Gastrocnemius medialis (tissue), 4 donors: ENCODE results near the gene CLK2. TPM values are rescaled to one million over a fixed set of nuclear protein-coding genes. Genes with fewer than 3 reads are reported as not detected.
A peak's percentile ranks its signal among the peaks of the same experiment; 100 is the strongest.
"Not testable (repeated sequence)": the region's sequence is repeated elsewhere in the genome, so short reads cannot be mapped to it uniquely, and the experiment has no call there.

Source experiments
- ATAC-seq, 2 donors: fragments of 150-250 bp; one replicate each; pipeline ENCODE4 v1.9.1; 2016
- DNase-seq, 2 donors: peaks; one replicate each; pipeline ENCODE4 v3.0.0-alpha.2; 2019
- H3K27ac ChIP-seq, 4 donors: fragments of 200-600 bp; sonication (generic); 1 replicate in 1 of 4; 2 replicates in 3 of 4; pipeline ENCODE4 v1.5.1; 2016 to 2018; ENCODE audit warnings: mild to moderate bottlenecking in 2 of 4, moderate library complexity in 1 of 4
- H3K27me3 ChIP-seq, 3 donors: fragments of 200-600 bp; sonication (generic) in 2 of 3; 1 replicate in 1 of 3; 2 replicates in 2 of 3; pipeline versions ENCODE4 v1.5.1 to v1.6.0; 2016 to 2019; ENCODE audit warnings: mild to moderate bottlenecking in 1 of 3, moderate library complexity in 1 of 3
- H3K36me3 ChIP-seq, 2 donors: fragments of 200-600 bp; sonication (generic) in 1 of 2; one replicate each; pipeline ENCODE4 v1.5.1; 2017 to 2018
- H3K4me1 ChIP-seq, 2 donors: fragments of 200-600 bp; sonication (generic) in 1 of 2; one replicate each; pipeline ENCODE4 v1.5.1; 2016 to 2017; ENCODE audit warnings: mild to moderate bottlenecking in 2 of 2
- H3K4me3 ChIP-seq, 4 donors: fragments of 200-600 bp; sonication (generic) in 3 of 4; 1 replicate in 1 of 4; 2 replicates in 3 of 4; pipeline ENCODE4 v1.5.1; 2016 to 2019; ENCODE audit warnings: mild to moderate bottlenecking in 2 of 4
- H3K9me3 ChIP-seq, 3 donors: fragments of 200-600 bp; sonication (generic) in 2 of 3; 1 replicate in 1 of 3; 2 replicates in 2 of 3; pipeline ENCODE4 v1.5.1; 2016 to 2019
- POLR2A ChIP-seq, 2 donors: fragments of 450-650 bp; IDR thresholded peaks; one replicate each; pipeline ENCODE4 v1.6.1; 2017; ENCODE audit warnings: antibody characterized with exemption in 2 of 2, mild to moderate bottlenecking in 2 of 2, moderate library complexity in 2 of 2
- in situ Hi-C, 4 donors: fragments of 200-750 bp; cut with MboI; loops; one replicate each; pipeline versions ENCODE4 v1.15.0 to v1.8.0; 2017; ENCODE audit warnings: low sequenced_read_pairs in 4 of 4
- intact Hi-C: fragments of 100-400 bp; cut with DNase I; formaldehyde crosslinking; loops from one replicate; pipeline ENCODE4 v1.15.1; 2023; ENCODE audit warnings: low total_unique reads
- total RNA-seq, 4 donors: library from RNA; depleted of rRNA; stranded (reverse); fragments of >200 nt; gene quantifications; one replicate each; pipeline versions ENCODE4 v1.1.0 to v1.2.3, GENCODE V29; 2016
- TF ChIP-seq, protein P1 (sequence below), 5 experiments: fragments of 450-650 bp in 3 of 5; fragments of 200-600 bp in 2 of 5; sonication (generic) in 2 of 5; IDR thresholded peaks in 4 of 5; conservative IDR thresholded peaks in 1 of 5; 1 replicate in 4 of 5; 2 replicates in 1 of 5; pipeline ENCODE4 v1.5.1; 2016 to 2019; ENCODE audit warnings: antibody characterized with exemption in 5 of 5, mild to moderate bottlenecking in 3 of 5, moderate library complexity in 3 of 5

The CLK2 gene
- total RNA-seq, 4 donors from 2014 or later = 7.1 to 13.1 (median 9.8) TPM

DNA sequence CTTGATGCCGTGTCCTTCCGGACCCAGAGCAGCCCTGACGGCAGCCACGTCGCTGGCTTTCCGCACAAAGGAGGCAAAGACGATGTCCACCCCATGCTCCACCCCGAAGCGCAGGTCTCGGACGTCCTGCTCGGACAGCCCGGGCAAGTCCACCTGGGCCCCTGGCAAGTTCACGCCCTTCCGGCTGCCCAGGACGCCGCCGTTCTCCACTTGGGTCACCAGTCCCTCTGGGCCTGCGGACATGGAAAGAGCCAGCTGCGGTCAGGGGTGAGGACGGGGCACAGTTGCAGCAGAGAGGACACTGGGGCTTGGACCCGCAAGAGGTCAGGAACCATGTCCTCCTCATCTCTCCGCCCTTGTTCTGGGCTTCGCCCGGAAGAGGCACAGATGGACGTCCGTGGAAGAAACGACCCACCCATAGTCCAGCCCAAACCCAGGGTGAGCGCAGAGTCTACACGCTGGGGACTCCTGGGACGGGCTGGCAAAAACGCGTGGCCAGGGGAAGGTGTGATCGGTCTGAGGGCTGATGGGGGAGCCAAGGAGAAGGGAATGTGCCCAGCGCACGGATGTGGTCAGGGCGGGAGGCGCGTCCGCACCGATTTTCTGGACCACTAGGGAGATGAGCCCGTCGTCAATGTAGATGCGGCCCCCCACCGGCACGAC lies 21.3 kb upstream of the CLK2 start:
- in situ Hi-C loops (no loop called here), intact Hi-C loops (no loop called here)
- DNase-seq (no peak), ATAC-seq (no peak)
- no peaks in the 10 kb centered on the region for H3K4me1 ChIP-seq
- H3K27ac ChIP-seq = no peak overlapping the region
- H3K36me3 ChIP-seq = no peaks in the 10 kb centered on the region
- no peak for TF ChIP-seq POLR2A (IDR thresholded peaks at IDR 0.05)
- TF ChIP-seq, protein P1, sequence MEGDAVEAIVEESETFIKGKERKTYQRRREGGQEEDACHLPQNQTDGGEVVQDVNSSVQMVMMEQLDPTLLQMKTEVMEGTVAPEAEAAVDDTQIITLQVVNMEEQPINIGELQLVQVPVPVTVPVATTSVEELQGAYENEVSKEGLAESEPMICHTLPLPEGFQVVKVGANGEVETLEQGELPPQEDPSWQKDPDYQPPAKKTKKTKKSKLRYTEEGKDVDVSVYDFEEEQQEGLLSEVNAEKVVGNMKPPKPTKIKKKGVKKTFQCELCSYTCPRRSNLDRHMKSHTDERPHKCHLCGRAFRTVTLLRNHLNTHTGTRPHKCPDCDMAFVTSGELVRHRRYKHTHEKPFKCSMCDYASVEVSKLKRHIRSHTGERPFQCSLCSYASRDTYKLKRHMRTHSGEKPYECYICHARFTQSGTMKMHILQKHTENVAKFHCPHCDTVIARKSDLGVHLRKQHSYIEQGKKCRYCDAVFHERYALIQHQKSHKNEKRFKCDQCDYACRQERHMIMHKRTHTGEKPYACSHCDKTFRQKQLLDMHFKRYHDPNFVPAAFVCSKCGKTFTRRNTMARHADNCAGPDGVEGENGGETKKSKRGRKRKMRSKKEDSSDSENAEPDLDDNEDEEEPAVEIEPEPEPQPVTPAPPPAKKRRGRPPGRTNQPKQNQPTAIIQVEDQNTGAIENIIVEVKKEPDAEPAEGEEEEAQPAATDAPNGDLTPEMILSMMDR (IDR thresholded peaks at IDR 0.05 in 4 of 5, conservative IDR thresholded peaks at IDR 0.05 in 1 of 5) = no peak
- peaks cover 17 to 25% (median 24%) of the 10 kb centered on the region in 3 donors for H3K27me3 ChIP-seq
- peak overlapping the region in 2 of 4 donors; percentile 1 to 9 for H3K4me3 ChIP-seq
- no peaks in the 10 kb centered on the region for H3K9me3 ChIP-seq

- Histone ChIP-seq H3K36me3 (no peaks in the 10 kb centered on the region), H3K9me3 (no peaks in the 10 kb centered on the region), H3K4me1 (no peaks in the 10 kb centered on the region), H3K27ac (no peak overlapping the region), H3K4me3 (no peak overlapping the region), H3K27me3 (peaks cover 17 to 25% (median 24%) of the 10 kb centered on the region in 3 donors)
- intact Hi-C loops (no loop called here), in situ Hi-C loops (no loop called here)
- ATAC-seq = no peak
- no peak for TF ChIP-seq POLR2A (IDR thresholded peaks at IDR 0.05)
- TF ChIP-seq, protein P1 (IDR thresholded peaks at IDR 0.05 in 4 of 5, conservative IDR thresholded peaks at IDR 0.05 in 1 of 5) = no peak
- no peak for DNase-seq
Observed at GRCh38 chr1:155293086-155293749, 19.9 kb upstream of the CLK2 start.

DNA sequence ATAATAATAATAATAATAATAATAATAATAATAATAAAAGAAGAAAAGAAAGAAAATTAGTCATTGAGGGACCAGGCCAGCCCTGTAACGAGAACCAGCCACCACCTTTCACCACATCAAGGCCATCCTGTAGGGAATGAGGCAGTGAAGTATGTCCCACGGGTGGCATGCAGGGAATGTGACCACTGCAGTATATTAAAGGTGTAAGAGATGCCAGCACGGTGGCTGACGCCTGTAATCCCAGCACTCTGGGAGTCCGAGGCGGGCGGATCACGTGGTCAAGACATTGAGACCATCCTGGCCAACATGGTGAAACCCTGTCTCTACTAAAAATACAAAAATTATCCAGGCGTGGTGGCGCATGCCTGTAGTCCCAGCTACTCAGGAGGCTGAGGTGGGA lies 17.7 kb upstream of the CLK2 start:
- ATAC-seq, in situ Hi-C loops, intact Hi-C loops, H3K27ac ChIP-seq, H3K9me3 ChIP-seq, H3K4me1 ChIP-seq, DNase-seq, H3K36me3 ChIP-seq, H3K4me3 ChIP-seq: not testable (repeated sequence)
- H3K27me3 ChIP-seq = peaks cover 17 to 22% (median 18%) of the 10 kb centered on the region in 3 donors

DNA sequence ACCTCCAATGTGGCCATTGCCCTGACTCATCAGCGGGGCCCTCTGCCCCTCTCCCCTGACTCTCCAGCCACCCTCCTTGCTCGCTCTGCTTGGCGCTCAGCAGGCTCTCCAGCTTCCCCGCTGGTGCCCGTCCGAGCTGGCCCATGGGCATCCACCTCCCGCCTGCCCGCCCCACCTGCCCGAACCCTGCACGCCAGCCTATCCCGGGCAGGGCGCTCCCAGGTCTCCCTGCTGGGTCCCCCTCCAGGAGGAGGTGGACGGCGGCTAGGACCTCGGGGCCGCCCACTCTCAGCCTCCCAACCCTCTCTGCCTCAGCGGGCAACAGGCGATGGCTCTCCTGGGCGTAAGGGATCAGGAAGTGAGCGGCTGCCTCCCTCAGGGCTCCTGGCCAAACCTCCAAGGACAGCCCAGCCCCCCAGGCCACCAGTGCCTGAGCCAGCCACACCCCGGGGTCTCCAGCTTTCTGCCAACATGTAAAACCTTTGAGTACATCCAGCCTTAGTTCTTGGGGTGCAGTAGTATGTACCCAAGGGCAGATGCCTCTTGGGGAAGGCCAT lies 14.8 kb upstream of the CLK2 start:
- intact Hi-C loops = no loop called here
- no peaks in the 10 kb centered on the region for H3K36me3 ChIP-seq
- in situ Hi-C loops = no loop called here
- H3K27me3 ChIP-seq = no peaks in the 10 kb centered on the region
- TF ChIP-seq POLR2A (IDR thresholded peaks at IDR 0.05) = no peak
- TF ChIP-seq, protein P1 (IDR thresholded peaks at IDR 0.05 in 4 of 5, conservative IDR thresholded peaks at IDR 0.05 in 1 of 5) = no peak
- no peak overlapping the region for H3K4me3 ChIP-seq
- H3K4me1 ChIP-seq = no peaks in the 10 kb centered on the region
- H3K27ac ChIP-seq = no peak overlapping the region
- no peaks in the 10 kb centered on the region for H3K9me3 ChIP-seq
- DNase-seq (no peak), ATAC-seq (no peak)

GRCh38 chr1:155286544-155286943 lies 13.2 kb upstream of the CLK2 start:
- H3K9me3 ChIP-seq = no peaks in the 10 kb centered on the region
- no peak overlapping the region for H3K27ac ChIP-seq
- no peaks in the 10 kb centered on the region for H3K36me3 ChIP-seq
- no peaks in the 10 kb centered on the region for H3K4me1 ChIP-seq
- H3K27me3 ChIP-seq = no peaks in the 10 kb centered on the region
- no peak overlapping the region for H3K4me3 ChIP-seq
- ATAC-seq (no peak), DNase-seq (no peak)
- intact Hi-C loops = no loop called here
- TF ChIP-seq POLR2A (IDR thresholded peaks at IDR 0.05) = no peak
- TF ChIP-seq, protein P1 (IDR thresholded peaks at IDR 0.05 in 4 of 5, conservative IDR thresholded peaks at IDR 0.05 in 1 of 5) = no peak
- in situ Hi-C loops = no loop called here
